Tibial nerve (tissue), 4 donors: ENCODE results near the gene SLC6A2.

Source experiments
- EP300 ChIP-seq, 2 donors: sonication (generic); formaldehyde crosslinking; IDR thresholded peaks; one replicate each; pipeline ENCODE4 v1.6.1; 2017; ENCODE audit warnings: antibody characterized with exemption in 2 of 2, mild to moderate bottlenecking in 1 of 2
- POLR2A ChIP-seq, 2 donors: fragments of 450-650 bp; IDR thresholded peaks; one replicate each; pipeline ENCODE4 v1.6.1; 2017; ENCODE audit warnings: antibody characterized with exemption in 2 of 2, mild to moderate bottlenecking in 2 of 2, moderate library complexity in 2 of 2
- TF ChIP-seq, protein P1 (sequence below), 5 experiments: fragments of 200-600 bp in 3 of 5; fragments of 450-650 bp in 2 of 5; sonication (generic) in 3 of 5; IDR thresholded peaks; one replicate each; pipeline ENCODE4 v1.5.1; 2016 to 2019; ENCODE audit warnings: antibody characterized with exemption in 5 of 5, mild to moderate bottlenecking in 3 of 5, moderate library complexity in 2 of 5

GRCh38 chr16:55655897-55656681 is at the start of gene SLC6A2:
- TF ChIP-seq EP300 (IDR thresholded peaks at IDR 0.05), result no peak
- TF ChIP-seq, protein P1, sequence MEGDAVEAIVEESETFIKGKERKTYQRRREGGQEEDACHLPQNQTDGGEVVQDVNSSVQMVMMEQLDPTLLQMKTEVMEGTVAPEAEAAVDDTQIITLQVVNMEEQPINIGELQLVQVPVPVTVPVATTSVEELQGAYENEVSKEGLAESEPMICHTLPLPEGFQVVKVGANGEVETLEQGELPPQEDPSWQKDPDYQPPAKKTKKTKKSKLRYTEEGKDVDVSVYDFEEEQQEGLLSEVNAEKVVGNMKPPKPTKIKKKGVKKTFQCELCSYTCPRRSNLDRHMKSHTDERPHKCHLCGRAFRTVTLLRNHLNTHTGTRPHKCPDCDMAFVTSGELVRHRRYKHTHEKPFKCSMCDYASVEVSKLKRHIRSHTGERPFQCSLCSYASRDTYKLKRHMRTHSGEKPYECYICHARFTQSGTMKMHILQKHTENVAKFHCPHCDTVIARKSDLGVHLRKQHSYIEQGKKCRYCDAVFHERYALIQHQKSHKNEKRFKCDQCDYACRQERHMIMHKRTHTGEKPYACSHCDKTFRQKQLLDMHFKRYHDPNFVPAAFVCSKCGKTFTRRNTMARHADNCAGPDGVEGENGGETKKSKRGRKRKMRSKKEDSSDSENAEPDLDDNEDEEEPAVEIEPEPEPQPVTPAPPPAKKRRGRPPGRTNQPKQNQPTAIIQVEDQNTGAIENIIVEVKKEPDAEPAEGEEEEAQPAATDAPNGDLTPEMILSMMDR (IDR thresholded peaks at IDR 0.05), result peak in 1 of 5 experiments; percentile 24
- no peak for TF ChIP-seq POLR2A (IDR thresholded peaks at IDR 0.05)
